Breast epithelium (tissue), 4 donors: ENCODE data around the gene EFCAB14. TPM values are rescaled to one million over a fixed set of nuclear protein-coding genes. Genes with fewer than 3 reads are reported as not detected.

Source experiments
- DNase-seq, 2 donors: peaks; one replicate each; pipeline ENCODE4 v3.0.0-alpha.2; 2019; ENCODE audit warnings: low spot score in 2 of 2
- H3K27ac ChIP-seq, 2 donors: fragments of 200-600 bp; sonication (generic) in 1 of 2; one replicate each; pipeline ENCODE4 v1.5.1; 2016 to 2019; ENCODE audit warnings: mild to moderate bottlenecking in 1 of 2
- H3K27me3 ChIP-seq, 2 donors: fragments of 200-600 bp; sonication (generic) in 1 of 2; one replicate each; pipeline versions ENCODE4 v1.5.1 to v1.6.0; 2017 to 2019; ENCODE audit warnings: control low read depth in 1 of 2, mild to moderate bottlenecking in 1 of 2
- H3K36me3 ChIP-seq: fragments of 200-600 bp; one replicate; pipeline ENCODE4 v1.5.1; 2019
- H3K4me1 ChIP-seq, 2 donors: fragments of 200-600 bp; sonication (generic); one replicate each; pipeline ENCODE4 v1.5.1; 2016 to 2019; ENCODE audit warnings: control low read depth in 1 of 2
- H3K4me3 ChIP-seq, 3 donors: fragments of 200-600 bp; sonication (generic); 1 replicate in 2 of 3; 2 replicates in 1 of 3; pipeline ENCODE4 v1.5.1; 2016 to 2019; ENCODE audit warnings: mild to moderate bottlenecking in 3 of 3, moderate library complexity in 2 of 3
- H3K9me3 ChIP-seq, 2 donors: fragments of 200-600 bp; sonication (generic) in 1 of 2; one replicate each; pipeline ENCODE4 v1.5.1; 2016 to 2019; ENCODE audit warnings: control low read depth in 1 of 2
- POLR2A ChIP-seq: fragments of 450-650 bp; IDR thresholded peaks from one replicate; pipeline ENCODE4 v1.6.1; 2016; ENCODE audit warnings: antibody characterized with exemption, mild to moderate bottlenecking, moderate library complexity
- POLR2AphosphoS5 ChIP-seq, 3 donors: sonication (generic); formaldehyde crosslinking; IDR thresholded peaks; one replicate each; pipeline ENCODE4 v1.6.1; 2017; ENCODE audit warnings: antibody characterized with exemption in 3 of 3
- intact Hi-C: fragments of 100-400 bp; cut with DNase I; formaldehyde crosslinking; loops from one replicate; pipeline ENCODE4 v1.15.1; 2023; ENCODE audit warnings: low total_unique reads
- total RNA-seq, 3 donors: library from RNA; depleted of rRNA; stranded (reverse); fragments of >200 nt; gene quantifications; one replicate each; pipeline ENCODE4 v1.1.0, GENCODE V29; 2016
- TF ChIP-seq, protein P1 (sequence below), 3 donors: fragments of 450-650 bp; IDR thresholded peaks; one replicate each; pipeline ENCODE4 v1.5.1; 2016 to 2017; ENCODE audit warnings: antibody characterized with exemption in 3 of 3, mild to moderate bottlenecking in 3 of 3, moderate library complexity in 3 of 3

EFCAB14 gene
- total RNA-seq, 3 donors from 2014 or later, result 92.8 to 128 (median 106) TPM

DNA sequence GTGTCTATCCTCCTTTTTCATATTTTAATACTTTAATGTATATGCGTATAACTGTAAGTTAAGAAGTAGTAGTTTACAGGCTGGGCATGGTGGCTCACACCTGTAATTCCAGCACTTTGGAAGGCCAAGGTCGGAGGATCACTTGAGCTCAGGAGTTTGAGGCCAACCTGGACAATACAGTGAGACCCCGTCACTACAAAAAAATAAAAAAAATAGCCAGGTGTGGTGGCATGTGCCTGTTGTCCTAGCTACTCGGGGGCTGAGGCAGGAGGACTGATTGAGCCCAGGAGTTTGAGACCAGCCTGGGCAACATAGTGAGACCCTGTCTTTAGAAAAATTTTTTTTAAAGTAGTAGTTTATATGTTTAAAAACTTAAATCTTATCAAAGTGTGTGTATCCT lies 73.1 kb downstream of the EFCAB14 start:
- intact Hi-C loops, result no loop called here

DNA sequence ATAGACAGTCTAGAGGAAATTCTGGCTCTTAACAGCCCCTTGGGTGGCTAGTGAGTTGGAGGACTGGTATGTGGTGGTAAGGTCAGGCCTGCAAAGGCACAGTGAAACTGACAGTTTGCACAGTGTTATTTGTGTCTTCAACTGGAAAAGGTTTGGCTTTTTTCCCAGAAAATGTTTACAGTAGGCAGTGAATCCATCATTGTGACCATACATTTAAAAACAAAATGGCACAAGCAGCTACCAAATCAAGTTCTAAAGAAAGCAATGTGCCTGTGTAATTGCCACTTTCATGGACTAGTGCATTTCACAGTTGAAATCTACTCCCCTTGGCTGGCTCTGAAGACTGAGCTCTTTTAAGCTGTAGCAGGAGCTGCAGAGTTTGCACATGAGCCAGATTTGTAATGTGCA lies 75.5 kb downstream of the EFCAB14 start:
- no peak overlapping the region for H3K4me3 ChIP-seq
- no peaks in the 10 kb centered on the region for H3K4me1 ChIP-seq
- no peak for DNase-seq
- no peaks in the 10 kb centered on the region for H3K27me3 ChIP-seq
- TF ChIP-seq, protein P1, sequence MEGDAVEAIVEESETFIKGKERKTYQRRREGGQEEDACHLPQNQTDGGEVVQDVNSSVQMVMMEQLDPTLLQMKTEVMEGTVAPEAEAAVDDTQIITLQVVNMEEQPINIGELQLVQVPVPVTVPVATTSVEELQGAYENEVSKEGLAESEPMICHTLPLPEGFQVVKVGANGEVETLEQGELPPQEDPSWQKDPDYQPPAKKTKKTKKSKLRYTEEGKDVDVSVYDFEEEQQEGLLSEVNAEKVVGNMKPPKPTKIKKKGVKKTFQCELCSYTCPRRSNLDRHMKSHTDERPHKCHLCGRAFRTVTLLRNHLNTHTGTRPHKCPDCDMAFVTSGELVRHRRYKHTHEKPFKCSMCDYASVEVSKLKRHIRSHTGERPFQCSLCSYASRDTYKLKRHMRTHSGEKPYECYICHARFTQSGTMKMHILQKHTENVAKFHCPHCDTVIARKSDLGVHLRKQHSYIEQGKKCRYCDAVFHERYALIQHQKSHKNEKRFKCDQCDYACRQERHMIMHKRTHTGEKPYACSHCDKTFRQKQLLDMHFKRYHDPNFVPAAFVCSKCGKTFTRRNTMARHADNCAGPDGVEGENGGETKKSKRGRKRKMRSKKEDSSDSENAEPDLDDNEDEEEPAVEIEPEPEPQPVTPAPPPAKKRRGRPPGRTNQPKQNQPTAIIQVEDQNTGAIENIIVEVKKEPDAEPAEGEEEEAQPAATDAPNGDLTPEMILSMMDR (IDR thresholded peaks at IDR 0.05), result no peak
- TF ChIP-seq POLR2A, result no peak
- no peak for TF ChIP-seq POLR2AphosphoS5 (IDR thresholded peaks at IDR 0.05)
- intact Hi-C loops, result no loop called here
- H3K36me3 ChIP-seq, result no peaks in the 10 kb centered on the region
- no peaks in the 10 kb centered on the region for H3K9me3 ChIP-seq
- peak overlapping the region in 1 of 2 donors; percentile 11 for H3K27ac ChIP-seq

More for the DNA sequence above, 73.1 kb downstream of the EFCAB14 start:
- Histone ChIP-seq H3K4me1 (no peaks in the 10 kb centered on the region), H3K27me3 (no peaks in the 10 kb centered on the region), H3K4me3 (no peak overlapping the region), H3K9me3 (peaks cover 12 to 14% of the 10 kb centered on the region in 2 donors), H3K27ac (no peak overlapping the region), H3K36me3 (no peaks in the 10 kb centered on the region)
- TF ChIP-seq, protein P1 (IDR thresholded peaks at IDR 0.05), result no peak
- TF ChIP-seq POLR2A (no peak), POLR2AphosphoS5 (IDR thresholded peaks at IDR 0.05) (no peak)
- no peak for DNase-seq

GRCh38 chr1:46642115-46642680 lies 76.7 kb downstream of the EFCAB14 start:
- H3K36me3 ChIP-seq, result no peaks in the 10 kb centered on the region
- H3K27ac ChIP-seq, result peak overlapping the region in 1 of 2 donors; percentile 16
- H3K4me3 ChIP-seq, result no peak overlapping the region
- no peaks in the 10 kb centered on the region for H3K4me1 ChIP-seq
- TF ChIP-seq POLR2A, result no peak
- TF ChIP-seq, protein P1 (IDR thresholded peaks at IDR 0.05), result no peak
- TF ChIP-seq POLR2AphosphoS5 (IDR thresholded peaks at IDR 0.05), result no peak
- no peaks in the 10 kb centered on the region for H3K27me3 ChIP-seq
- H3K9me3 ChIP-seq, result no peaks in the 10 kb centered on the region
- intact Hi-C loops, result no loop called here
- DNase-seq, result no peak

GRCh38 chr1:46639547-46639946 lies 79.4 kb downstream of the EFCAB14 start:
- Histone ChIP-seq H3K9me3 (no peaks in the 10 kb centered on the region), H3K4me1 (no peaks in the 10 kb centered on the region), H3K27me3 (no peaks in the 10 kb centered on the region), H3K27ac (no peak overlapping the region), H3K36me3 (no peaks in the 10 kb centered on the region), H3K4me3 (no peak overlapping the region)
- TF ChIP-seq POLR2A, result no peak
- TF ChIP-seq, protein P1 (IDR thresholded peaks at IDR 0.05), result no peak
- TF ChIP-seq POLR2AphosphoS5 (IDR thresholded peaks at IDR 0.05), result no peak
- intact Hi-C loops, result no loop called here
- DNase-seq, result no peak

DNA sequence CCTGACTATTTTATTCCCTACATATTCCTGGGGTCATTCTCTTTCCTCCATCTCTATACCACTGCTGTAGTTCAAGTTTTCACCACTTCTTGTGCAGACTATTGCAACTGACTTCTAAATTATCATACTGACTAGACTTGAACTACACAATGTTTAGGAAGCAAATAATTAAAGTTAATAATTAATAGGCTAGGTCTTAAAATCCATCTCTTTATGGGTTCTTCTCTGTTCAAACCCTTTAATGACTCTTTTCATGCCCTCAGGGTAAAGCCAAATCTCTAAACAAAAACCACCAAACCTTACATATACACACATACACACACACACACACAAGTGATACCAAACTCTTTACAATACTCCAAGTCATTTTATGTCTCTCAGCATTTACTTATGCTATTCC lies 80.0 kb downstream of the EFCAB14 start:
- no peak overlapping the region for H3K4me3 ChIP-seq
- no peaks in the 10 kb centered on the region for H3K9me3 ChIP-seq
- no peaks in the 10 kb centered on the region for H3K4me1 ChIP-seq
- H3K27me3 ChIP-seq, result no peaks in the 10 kb centered on the region
- no peak for DNase-seq
- no peaks in the 10 kb centered on the region for H3K36me3 ChIP-seq
- TF ChIP-seq POLR2AphosphoS5 (IDR thresholded peaks at IDR 0.05) (no peak), POLR2A (no peak)
- TF ChIP-seq, protein P1 (IDR thresholded peaks at IDR 0.05), result no peak
- no peak overlapping the region for H3K27ac ChIP-seq
- intact Hi-C loops, result no loop called here
